Immature natural killer cell (primary cell): ENCODE results near the gene LDB3. TPM values are rescaled to one million over a fixed set of nuclear protein-coding genes. Genes with fewer than 3 reads are reported as not detected.

Source experiments
- DNase-seq, 3 donors: peaks; one replicate each; pipeline ENCODE4 v3.0.0; 2022; ENCODE audit warnings: mixed read lengths in 1 of 3
- H3K27ac Mint-ChIP-seq, 6 donors: one replicate each; pipeline ENCODE4 v1.8.0; 2020; ENCODE audit warnings: mixed read lengths in 6 of 6, mild to moderate bottlenecking in 5 of 6, inconsistent platforms in 4 of 6, moderate library complexity in 3 of 6
- H3K27me3 Mint-ChIP-seq, 3 donors: one replicate each; pipeline ENCODE4 v1.8.0; 2020 to 2021; ENCODE audit warnings: low read depth in 3 of 3, mild to moderate bottlenecking in 3 of 3, mixed read lengths in 3 of 3, moderate library complexity in 3 of 3, inconsistent platforms in 1 of 3
- H3K36me3 Mint-ChIP-seq, 3 donors: one replicate each; pipeline ENCODE4 v1.8.0; 2020; ENCODE audit warnings: mixed read lengths in 3 of 3, inconsistent platforms in 2 of 3, mild to moderate bottlenecking in 2 of 3
- H3K4me1 Mint-ChIP-seq, 2 donors: one replicate each; pipeline ENCODE4 v1.8.0; 2020; ENCODE audit warnings: inconsistent platforms in 2 of 2, mild to moderate bottlenecking in 2 of 2, mixed read lengths in 2 of 2, moderate library complexity in 1 of 2
- H3K4me3 Mint-ChIP-seq, 5 donors: one replicate each; pipeline ENCODE4 v1.8.0; 2020; ENCODE audit warnings: mild to moderate bottlenecking in 5 of 5, mixed read lengths in 5 of 5, inconsistent platforms in 3 of 5, moderate library complexity in 3 of 5
- H3K9me3 Mint-ChIP-seq, 6 donors: one replicate each; pipeline ENCODE4 v1.8.0; 2020; ENCODE audit warnings: mild to moderate bottlenecking in 6 of 6, mixed read lengths in 6 of 6, inconsistent platforms in 4 of 6, moderate library complexity in 3 of 6
- polyA plus RNA-seq, 3 donors: library from polyadenylated mRNA; unstranded; fragments of 300-500 nt; fragmentation: Illumina TruSeq; gene quantifications; one replicate each; pipeline ENCODE4 v1.2.3, GENCODE V29; 2021

The LDB3 gene
- polyA plus RNA-seq, 3 donors from 2014 or later, result 0.09 TPM; not detected in 2

DNA sequence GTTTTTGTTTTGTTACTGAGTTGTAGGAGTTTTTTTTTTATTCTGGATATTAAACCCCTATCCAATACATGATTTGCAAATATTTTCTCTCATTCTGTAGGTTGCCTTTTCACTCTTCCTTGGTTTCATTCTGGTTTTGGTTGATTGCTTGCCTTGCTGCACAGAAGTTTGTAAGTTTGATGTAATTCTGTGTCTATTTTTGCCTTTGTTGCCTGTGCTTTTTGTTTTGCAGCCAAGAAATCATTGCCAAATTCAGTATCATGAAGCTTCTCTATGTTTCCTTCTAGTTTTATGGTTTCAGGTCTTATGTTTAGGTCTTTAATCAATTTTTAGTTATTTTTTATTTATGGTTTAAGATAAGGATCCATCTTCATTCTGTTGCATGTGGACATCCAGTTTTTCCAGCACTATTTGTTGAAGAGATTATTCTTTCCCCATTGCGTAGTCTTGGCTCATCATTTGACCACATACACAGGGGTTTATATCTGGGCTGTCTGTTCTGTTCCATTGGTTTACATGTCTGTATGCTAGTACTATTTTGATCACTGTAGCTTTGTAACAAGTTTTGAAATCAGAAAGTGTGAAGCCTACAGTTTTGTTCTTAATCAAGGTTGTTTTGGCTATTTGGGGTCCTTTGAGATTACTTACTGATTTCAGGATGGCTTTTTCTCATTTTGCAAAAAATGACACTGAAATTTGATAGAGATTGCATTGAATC lies 114.5 kb downstream of the LDB3 start:
- Mint-ChIP-seq H3K4me1 (no peaks in the 10 kb centered on the region), H3K27me3 (peaks cover 0 to 2% (median 2%) of the 10 kb centered on the region in 3 donors), H3K36me3 (peaks cover 0 to 9% (median 9%) of the 10 kb centered on the region in 3 donors), H3K27ac (no peak overlapping the region), H3K4me3 (no peak overlapping the region), H3K9me3 (peaks cover 0 to 2% (median 0%) of the 10 kb centered on the region in 6 donors)
- DNase-seq, result no peak

DNA sequence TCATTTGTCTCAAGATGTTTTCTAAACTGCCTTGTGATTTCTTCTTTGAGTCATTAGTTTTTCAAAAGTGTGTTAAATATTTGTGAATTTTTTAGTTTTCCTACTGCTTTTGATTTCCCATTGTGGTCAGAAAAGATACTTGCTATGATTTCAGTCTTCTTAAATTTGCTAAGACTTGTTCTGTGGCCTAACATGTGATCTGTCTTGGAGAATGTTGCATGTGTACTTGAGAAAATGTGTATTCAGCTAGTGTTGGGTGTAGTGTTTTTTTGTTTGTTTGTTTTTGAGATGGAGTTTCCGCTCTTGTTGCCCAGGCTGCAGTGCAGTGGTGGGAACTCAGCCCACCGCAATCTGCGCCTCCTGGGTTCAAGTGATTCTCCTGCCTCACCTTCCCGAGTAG lies 116.7 kb downstream of the LDB3 start:
- Mint-ChIP-seq H3K27ac (no peak overlapping the region), H3K36me3 (peaks cover 0 to 9% (median 5%) of the 10 kb centered on the region in 3 donors), H3K4me1 (no peaks in the 10 kb centered on the region), H3K9me3 (peaks cover 0 to 2% (median 0%) of the 10 kb centered on the region in 6 donors), H3K4me3 (no peak overlapping the region), H3K27me3 (peaks cover 0 to 2% (median 2%) of the 10 kb centered on the region in 3 donors)
- no peak for DNase-seq

Other genes starting within 250 kb of the LDB3 start
- gene WAPL, start 146.7 kb upstream of the LDB3 start, polyA plus RNA-seq, result 10 to 100 TPM; 19.7 to 40.4 (median 21.1) TPM
- gene OPN4, start 14.0 kb upstream of the LDB3 start, polyA plus RNA-seq, result not detected
- gene BMPR1A, start 88.1 kb downstream of the LDB3 start, polyA plus RNA-seq, result 1 to 10 TPM in 2 of 3 donors, under 1 TPM in 1; 0.99 to 3.3 (median 2.2) TPM